ENCODE data around the gene TMEFF1.

TMEFF1 gene

DNA sequence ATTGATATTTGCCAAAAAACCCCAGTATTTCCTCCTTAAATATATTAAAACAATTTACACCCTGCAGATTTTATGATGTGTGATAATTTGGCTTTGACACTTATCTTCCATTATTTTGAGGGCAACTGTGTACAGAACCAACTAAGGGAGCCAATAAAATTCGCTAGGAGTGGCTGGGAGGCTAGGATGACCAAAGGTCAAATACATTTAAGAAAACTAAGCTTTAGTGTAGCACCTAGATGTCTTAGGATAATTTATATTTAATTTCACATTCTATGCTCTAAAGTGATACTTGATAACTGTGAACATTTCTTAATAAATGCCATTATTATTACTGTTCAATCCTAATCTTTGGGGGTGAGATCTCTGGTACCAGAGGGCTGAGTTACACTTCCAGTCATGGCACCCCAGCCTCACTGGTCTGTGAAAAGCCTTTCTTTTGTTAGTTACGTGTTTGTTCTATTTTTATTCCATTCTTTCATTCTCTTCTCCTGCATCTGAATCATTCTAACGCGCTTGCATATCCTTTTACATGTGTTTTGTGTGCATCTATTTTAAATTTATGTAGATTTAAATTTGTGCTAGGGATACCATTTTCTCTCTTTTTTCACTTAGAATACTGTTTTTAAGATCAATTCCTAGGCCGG, 26.9 kb upstream of the TMEFF1 start:
- DNase-seq, result no peak
- intact Hi-C loops (cut with DNase I), result loop anchor here (1.0 kb wide), 1 partner anchor 149 kb away; no protein-coding TSS in a partner anchor

- DNase-seq, result no peak
- intact Hi-C loops (cut with DNase I), result no loop called here
Measured at GRCh38 chr9:100447041-100447440, 25.9 kb upstream of the TMEFF1 start.

- intact Hi-C loops (cut with DNase I), result no loop called here
- no peak for DNase-seq
Measured at GRCh38 chr9:100448266-100448665, 24.7 kb upstream of the TMEFF1 start.

GRCh38 chr9:100449420-100449819, 23.5 kb upstream of the TMEFF1 start:
- intact Hi-C loops (cut with DNase I), result no loop called here
- DNase-seq, result no peak

- intact Hi-C loops (cut with DNase I), result no loop called here
- no peak for DNase-seq
Measured at GRCh38 chr9:100452894-100453293, 20.1 kb upstream of the TMEFF1 start.

DNA sequence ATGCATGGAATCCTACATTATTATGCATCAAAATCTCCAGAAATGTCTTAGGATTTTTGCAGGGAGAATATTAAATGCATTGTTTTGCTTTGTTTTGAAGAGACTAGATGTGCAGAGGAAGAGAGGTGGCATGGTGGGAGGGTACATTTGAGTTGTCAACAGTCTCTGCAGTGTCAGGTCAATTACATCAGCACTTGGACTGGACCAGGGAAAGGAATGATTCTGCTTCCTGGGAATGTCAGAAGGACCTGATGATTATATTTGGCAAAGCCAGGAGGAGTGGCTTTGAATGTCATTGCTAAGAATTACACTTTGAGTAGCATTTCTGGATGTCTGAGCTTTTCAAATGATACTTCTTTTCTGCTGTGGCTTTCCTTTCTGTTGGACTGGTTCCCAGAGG, 17.5 kb upstream of the TMEFF1 start:
- DNase-seq, result no peak
- intact Hi-C loops (cut with DNase I), result no loop called here

GRCh38 chr9:100457517-100457916, 15.4 kb upstream of the TMEFF1 start:
- intact Hi-C loops (cut with DNase I), result no loop called here
- no peak for DNase-seq

GRCh38 chr9:100459963-100460362, 13.0 kb upstream of the TMEFF1 start:
- intact Hi-C loops (cut with DNase I), result no loop called here

DNA sequence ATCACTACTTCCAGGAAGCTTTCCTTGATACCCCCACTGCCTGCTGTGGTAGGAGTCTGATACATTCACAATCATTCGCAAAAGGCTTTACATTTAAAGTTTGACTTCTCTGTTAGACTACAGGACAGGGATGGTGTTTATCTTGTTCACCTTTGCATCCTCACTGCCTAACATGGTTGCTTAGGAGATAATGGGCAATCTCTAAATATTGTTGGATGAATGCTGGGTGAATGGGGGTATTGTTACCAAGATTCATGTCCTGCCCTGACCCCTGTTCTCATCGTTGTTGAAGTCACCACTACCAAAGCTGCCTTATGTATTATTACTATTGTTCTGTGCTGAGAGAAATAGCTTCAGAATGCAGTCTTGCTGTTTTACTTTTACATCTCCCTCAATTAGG, 7.7 kb upstream of the TMEFF1 start:
- DNase-seq, result no peak

More at GRCh38 chr9:100459963-100460362, 13.0 kb upstream of the TMEFF1 start:
- DNase-seq, result no peak

GRCh38 chr9:100465761-100466160, 7.2 kb upstream of the TMEFF1 start:
- no peak for DNase-seq
- intact Hi-C loops (cut with DNase I), result no loop called here

More for the DNA sequence above, 7.7 kb upstream of the TMEFF1 start:
- intact Hi-C loops (cut with DNase I), result no loop called here

GRCh38 chr9:100466171-100466828, 6.6 kb upstream of the TMEFF1 start:
- no peak for DNase-seq
- intact Hi-C loops (cut with DNase I), result no loop called here

- no peak for DNase-seq
- intact Hi-C loops (cut with DNase I), result no loop called here
Measured at GRCh38 chr9:100466829-100467221, 6.1 kb upstream of the TMEFF1 start.

- intact Hi-C loops (cut with DNase I), result no loop called here
- DNase-seq, result no peak
Measured at GRCh38 chr9:100468041-100468440, 4.9 kb upstream of the TMEFF1 start.

DNA sequence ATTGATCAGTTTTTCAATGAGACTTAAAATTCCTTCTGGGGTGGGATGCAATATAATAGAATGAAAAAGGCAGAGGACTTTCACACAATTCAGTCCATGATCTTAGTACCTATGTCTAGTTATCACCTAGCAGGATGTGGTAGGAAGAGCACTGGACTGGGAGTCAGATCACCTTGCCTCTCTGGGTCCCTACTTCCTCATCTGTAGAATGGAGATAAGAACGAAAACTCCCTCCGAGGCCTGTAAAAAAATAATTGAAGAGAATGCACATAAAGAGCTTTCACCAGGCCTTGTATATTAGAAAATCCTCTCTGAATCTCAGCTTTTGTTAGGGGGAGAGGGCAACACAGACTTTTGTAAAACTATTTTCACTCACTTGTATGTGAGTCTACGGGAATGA, 681 bp upstream of the TMEFF1 start:
- DNase-seq, result no peak
- intact Hi-C loops (cut with DNase I), result loop anchor here (10.0 kb wide), 1 partner anchor 123 kb away; no protein-coding TSS in a partner anchor

GRCh38 chr9:100473276-100474081, 530 bp downstream of the TMEFF1 start:
- intact Hi-C loops (cut with DNase I), result loop anchor here (10.0 kb wide), 1 partner anchor 121 kb away; no protein-coding TSS in a partner anchor
- peak in 9 of 10 donors; percentile 17 to 91 (median 38) for DNase-seq

GRCh38 chr9:100474082-100474923, 1.4 kb downstream of the TMEFF1 start:
- intact Hi-C loops (cut with DNase I), result loop anchor here (10.0 kb wide), 1 partner anchor 120 kb away; no protein-coding TSS in a partner anchor
- DNase-seq, result peak in 7 of 10 donors; percentile 16 to 87 (median 40)

GRCh38 chr9:100474924-100475276, 2.0 kb downstream of the TMEFF1 start:
- no peak for DNase-seq
- intact Hi-C loops (cut with DNase I), result loop anchor here (10.0 kb wide), 1 partner anchor 120 kb away; no protein-coding TSS in a partner anchor

DNA sequence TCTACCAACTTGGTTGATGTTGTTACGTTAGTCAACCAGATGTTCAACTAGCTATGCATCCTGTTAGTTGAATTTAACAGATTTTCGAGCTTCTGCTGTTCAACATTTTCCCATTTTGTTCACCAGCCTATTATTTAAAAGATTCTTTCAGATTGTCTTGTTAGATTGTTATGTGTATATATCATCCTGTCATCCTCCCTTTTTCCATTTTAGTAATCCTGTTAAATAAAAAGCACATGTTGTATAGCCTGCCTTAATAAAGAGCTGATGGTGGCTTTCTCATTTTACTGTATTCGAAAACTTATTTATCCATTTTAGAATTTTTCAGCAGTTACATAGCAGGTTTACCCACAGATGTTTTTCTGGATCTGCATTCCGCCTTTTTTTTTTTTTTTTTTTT, 4.3 kb downstream of the TMEFF1 start:
- intact Hi-C loops (cut with DNase I), result loop anchor here (10.0 kb wide), 1 partner anchor 118 kb away; no protein-coding TSS in a partner anchor
- no peak for DNase-seq

DNA sequence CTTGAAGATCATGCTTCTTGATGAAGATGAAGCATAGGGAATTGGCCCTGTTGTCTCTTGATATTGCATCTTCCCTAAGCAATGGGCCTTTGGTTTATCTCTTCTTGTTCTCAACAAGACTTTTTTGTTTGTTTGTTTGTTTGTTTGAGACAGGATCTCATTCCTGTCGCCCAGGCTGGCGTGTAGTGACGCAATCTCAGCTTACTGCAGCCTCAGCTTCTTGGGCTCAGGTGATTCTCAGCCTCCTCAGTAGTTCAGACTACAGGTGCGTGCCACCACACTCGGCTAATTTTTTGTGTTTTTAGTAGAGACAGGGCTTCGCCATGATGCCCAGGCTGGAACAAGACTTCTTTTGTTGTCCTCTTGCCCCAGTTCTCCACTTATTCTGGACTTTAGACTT, 5.2 kb downstream of the TMEFF1 start:
- intact Hi-C loops (cut with DNase I), result loop anchor here (10.0 kb wide), 1 partner anchor 117 kb away; no protein-coding TSS in a partner anchor
- no peak for DNase-seq

- no peak for DNase-seq
- intact Hi-C loops (cut with DNase I), result loop anchor here (10.0 kb wide), 1 partner anchor 115 kb away; no protein-coding TSS in a partner anchor
Measured at GRCh38 chr9:100479820-100480219, 6.9 kb downstream of the TMEFF1 start.
